Mucosa of descending colon (tissue), 3 donors: ENCODE results near the gene OPTN. TPM values are rescaled to one million over a fixed set of nuclear protein-coding genes. Genes with fewer than 3 reads are reported as not detected.
A peak's percentile ranks its signal among the peaks of the same experiment; 100 is the strongest.
"Not testable (repeated sequence)": the region's sequence is repeated elsewhere in the genome, so short reads cannot be mapped to it uniquely, and the experiment has no call there.

Experiments
- ATAC-seq: fragments of 200-7000 bp; cut with Tn5 transposase; one replicate; pipeline ENCODE4 v1.9.1; 2020; ENCODE audit warnings: mild to moderate bottlenecking, moderate library complexity
- DNase-seq, 3 donors: peaks; one replicate each; pipeline ENCODE4 v3.0.0-alpha.2; 2020
- H3K36me3 ChIP-seq: fragments of 200-600 bp; one replicate; pipeline ENCODE4 v1.8.0; 2021; ENCODE audit warnings: low read depth, mild to moderate bottlenecking
- H3K4me1 ChIP-seq: fragments of 200-600 bp; one replicate; pipeline ENCODE4 v1.8.0; 2021; ENCODE audit warnings: low read depth, mild to moderate bottlenecking
- H3K4me3 ChIP-seq: fragments of 200-600 bp; one replicate; pipeline ENCODE4 v1.8.0; 2021; ENCODE audit warnings: mild to moderate bottlenecking
- H3K9me3 ChIP-seq: fragments of 200-600 bp; one replicate; pipeline ENCODE4 v1.8.0; 2021; ENCODE audit warnings: mild to moderate bottlenecking
- intact Hi-C, 2 donors: fragments of 100-400 bp; cut with DNase I in 1 of 2; cut with micrococcal nuclease in 1 of 2; formaldehyde crosslinking; loops; one replicate each; pipeline versions ENCODE4 v1.11.0 to v1.11.1; 2022; cut with DNase I, micrococcal nuclease
- long read RNA-seq, 2 donors: library from polyadenylated mRNA; unstranded; transcript quantifications; one replicate each; pipeline ENCODE4 v2.0.0, GENCODE V29; 2019 to 2021
- total RNA-seq, 3 donors: library from RNA; stranded (reverse); fragmentation: NEBNext Ultra II Directional in 2 of 3; extraction: Animal tissue kit (Norgen Biotek cat#: 25700) in 2 of 3; gene quantifications; one replicate each; pipeline versions ENCODE4 v1.2.1 to v1.2.4, GENCODE V29; 2021 to 2023
- TF ChIP-seq, protein P1 (sequence below): fragments of 200-600 bp; IDR thresholded peaks from one replicate; pipeline ENCODE4 v1.8.0; 2022; ENCODE audit warnings: antibody characterized with exemption, mild to moderate bottlenecking
- donor health status: DM: no; HTN: no; CAD: no; lungs with moderate emphysema.
- donor health status: DM: no; HTN: no; CAD: no.
- donor health status: DM: no; HTN: yes; CAD: no.

Gene OPTN
- total RNA-seq, result 100 to 1,000 TPM in 2 of 3 donors, 10 to 100 TPM in 1; 92.1 to 148 (median 101) TPM
- long read RNA-seq, donor 1, transcript OPTN-205 (14 exons, 3,321 nt), result major isoform, 128 of 244 reads
- long read RNA-seq, donor 1, transcript OPTN-202 (15 exons, 3,400 nt), result minor isoform, 17 of 244 reads
- long read RNA-seq, donor 1, partial matches to known transcripts, result 18 of 244 reads
- long read RNA-seq, donor 1, other reads (novel, unspliced or antisense), result 78 of 244 reads
- long read RNA-seq, donor 2, transcript OPTN-202 (15 exons, 3,400 nt), result minor isoform, 9 of 131 reads
- long read RNA-seq, donor 2, transcript OPTN-205 (14 exons, 3,321 nt), result major isoform, 30 of 131 reads
- long read RNA-seq, donor 2, partial matches to known transcripts, result 47 of 131 reads
- long read RNA-seq, donor 2, other reads (novel, unspliced or antisense), result 41 of 131 reads

DNA sequence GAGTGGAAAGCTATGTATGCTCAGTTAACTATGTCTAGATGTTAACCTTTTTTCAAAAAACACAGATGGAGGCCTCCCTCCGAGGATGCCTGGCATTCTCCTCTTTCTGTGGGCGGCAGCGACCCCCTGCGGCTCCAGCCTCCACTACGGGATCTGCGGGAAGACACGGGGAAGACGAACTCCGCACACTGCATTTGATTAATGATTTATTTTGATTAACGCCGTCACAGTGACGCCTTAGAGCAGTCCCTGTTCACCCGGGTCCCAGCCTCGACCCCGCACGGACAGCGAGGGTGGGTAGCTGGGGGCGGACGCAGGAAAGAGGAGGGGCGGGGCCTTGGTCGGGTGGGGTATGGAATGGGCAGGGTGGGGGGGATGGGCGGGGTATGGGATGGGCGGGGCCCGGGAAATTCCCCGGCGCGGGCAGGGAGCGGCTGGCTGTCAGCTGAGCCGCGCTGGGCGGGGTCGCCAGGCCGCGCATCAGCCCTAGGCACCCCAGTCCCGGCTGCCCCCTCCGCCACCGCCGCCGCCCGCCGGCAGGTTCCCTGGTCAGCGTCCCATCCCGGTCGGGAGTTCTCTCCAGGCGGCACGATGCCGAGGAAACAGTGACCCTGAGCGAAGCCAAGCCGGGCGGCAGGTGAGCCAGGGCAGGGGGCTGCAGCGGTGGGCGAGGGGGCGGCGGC, at the start of gene OPTN:
Gene OPTN (plus strand): TSS at position 498 of the 683 bp plus-strand sequence. CDS start 8,960 bp downstream, outside the sequence.
- no peaks in the 10 kb centered on the region for H3K9me3 ChIP-seq
- peaks cover 10% of the 10 kb centered on the region for H3K4me1 ChIP-seq
- intact Hi-C loops, result no loop called here
- peak within 1 kb of the TSS; percentile 99 for H3K4me3 ChIP-seq
- ATAC-seq, result peak; percentile 88
- DNase-seq, result peak; percentile 82 to 89 (median 88)
- TF ChIP-seq, protein P1, sequence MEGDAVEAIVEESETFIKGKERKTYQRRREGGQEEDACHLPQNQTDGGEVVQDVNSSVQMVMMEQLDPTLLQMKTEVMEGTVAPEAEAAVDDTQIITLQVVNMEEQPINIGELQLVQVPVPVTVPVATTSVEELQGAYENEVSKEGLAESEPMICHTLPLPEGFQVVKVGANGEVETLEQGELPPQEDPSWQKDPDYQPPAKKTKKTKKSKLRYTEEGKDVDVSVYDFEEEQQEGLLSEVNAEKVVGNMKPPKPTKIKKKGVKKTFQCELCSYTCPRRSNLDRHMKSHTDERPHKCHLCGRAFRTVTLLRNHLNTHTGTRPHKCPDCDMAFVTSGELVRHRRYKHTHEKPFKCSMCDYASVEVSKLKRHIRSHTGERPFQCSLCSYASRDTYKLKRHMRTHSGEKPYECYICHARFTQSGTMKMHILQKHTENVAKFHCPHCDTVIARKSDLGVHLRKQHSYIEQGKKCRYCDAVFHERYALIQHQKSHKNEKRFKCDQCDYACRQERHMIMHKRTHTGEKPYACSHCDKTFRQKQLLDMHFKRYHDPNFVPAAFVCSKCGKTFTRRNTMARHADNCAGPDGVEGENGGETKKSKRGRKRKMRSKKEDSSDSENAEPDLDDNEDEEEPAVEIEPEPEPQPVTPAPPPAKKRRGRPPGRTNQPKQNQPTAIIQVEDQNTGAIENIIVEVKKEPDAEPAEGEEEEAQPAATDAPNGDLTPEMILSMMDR, result peak; percentile 50
- H3K36me3 ChIP-seq, result no peaks in the 10 kb centered on the region

- Histone ChIP-seq H3K4me3 (no peak overlapping the region), H3K4me1 (no peaks in the 10 kb centered on the region), H3K36me3 (no peaks in the 10 kb centered on the region), H3K9me3 (no peaks in the 10 kb centered on the region)
- DNase-seq (no peak), ATAC-seq (no peak)
- TF ChIP-seq, protein P1, result no peak
- intact Hi-C loops, result no loop called here
Measured at GRCh38 chr10:13051126-13051694, 48.8 kb upstream of the OPTN start.

DNA sequence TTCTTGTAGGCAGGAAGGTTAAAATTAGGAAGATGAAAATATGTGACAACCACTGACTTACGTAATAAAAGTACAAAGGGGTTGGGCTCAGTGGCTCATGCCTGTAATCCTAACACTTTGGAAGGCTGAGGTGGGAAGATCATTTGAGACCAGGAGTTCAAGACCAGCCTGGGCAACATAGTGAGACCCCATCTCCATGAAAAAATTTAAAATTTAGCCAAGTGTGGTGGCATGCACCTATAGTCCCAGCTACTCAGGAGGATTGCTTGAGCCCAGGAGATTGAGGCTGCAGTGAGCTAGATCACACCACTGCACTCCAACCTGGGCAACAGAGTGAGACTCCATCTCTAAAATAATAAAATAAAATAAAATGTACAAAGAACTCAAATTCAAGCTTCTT, 46.8 kb upstream of the OPTN start:
- H3K36me3 ChIP-seq, ATAC-seq, H3K4me1 ChIP-seq, H3K4me3 ChIP-seq, intact Hi-C loops, DNase-seq, H3K9me3 ChIP-seq: not testable (repeated sequence)

- Histone ChIP-seq H3K4me3 (no peak overlapping the region), H3K4me1 (no peaks in the 10 kb centered on the region), H3K36me3 (no peaks in the 10 kb centered on the region), H3K9me3 (no peaks in the 10 kb centered on the region)
- TF ChIP-seq, protein P1, result no peak
- intact Hi-C loops, result no loop called here
- no peak for ATAC-seq
- DNase-seq, result no peak
Measured at GRCh38 chr10:13053794-13054462, 46.0 kb upstream of the OPTN start.

DNA sequence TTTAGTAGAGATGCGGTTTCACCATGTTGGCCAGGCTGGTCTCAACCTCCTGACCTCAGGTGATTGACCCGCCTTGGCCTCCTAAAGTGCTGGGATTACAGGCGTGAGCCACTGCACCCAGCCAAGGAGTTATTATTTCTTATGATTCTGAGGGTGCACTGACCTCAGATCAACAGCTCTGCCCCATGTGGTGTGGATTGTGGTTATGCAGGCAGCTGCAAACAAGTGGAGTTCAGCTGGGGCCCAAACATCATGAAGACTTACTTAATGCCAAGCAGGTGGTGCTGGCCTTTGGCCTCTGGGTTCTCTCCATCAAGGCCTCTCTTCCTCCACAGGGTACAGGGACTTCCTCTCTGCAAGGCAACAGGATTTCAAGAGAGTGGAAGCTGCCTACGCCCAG, 45.1 kb upstream of the OPTN start:
- H3K9me3 ChIP-seq, result no peaks in the 10 kb centered on the region
- H3K4me1 ChIP-seq, result no peaks in the 10 kb centered on the region
- TF ChIP-seq, protein P1, result no peak
- DNase-seq (no peak), ATAC-seq (no peak)
- intact Hi-C loops, result no loop called here
- H3K36me3 ChIP-seq, result no peaks in the 10 kb centered on the region
- H3K4me3 ChIP-seq, result no peak overlapping the region
